HepG2 (cell line): ENCODE results near the gene ST8SIA3. TPM values are rescaled to one million over a fixed set of nuclear protein-coding genes. Genes with fewer than 3 reads are reported as not detected.

Source experiments
- ATAC-seq: fragments of 200-7000 bp; cut with Tn5 transposase; 3 replicates; pipeline ENCODE4 v1.9.1; 2020; ENCODE audit warnings: mild to moderate bottlenecking, moderate library complexity
- BruUV-seq: library from RNA; stranded (reverse); fragments of 400-500 nt; replicated peaks from 2 replicates; lab custom pipeline; 2021; lab: Mats Ljungman, UMichigan
- CTCF ChIA-PET: fragments of 300-600 bp; formaldehyde crosslinking; extraction: SDS; loops from one replicate; lab custom pipeline; 2021; ENCODE audit warnings: low total read pairs, inconsistent platforms, low intra/inter-chr PET ratio; lab: Yijun Ruan, JAX
- POLR2A ChIA-PET: fragments of 350-600 bp; sonication (Branson Sonifier 250); formaldehyde crosslinking; loops from one replicate; lab custom pipeline; 2020; ENCODE audit warnings: antibody characterized with exemption, inconsistent platforms; lab: Yijun Ruan, JAX
- DNase-seq: peaks from one replicate; pipeline ENCODE4 v3.0.0-alpha.2; 2015; ENCODE audit warnings: low spot score
- FAIRE-seq: peaks from 3 replicates; lab custom pipeline; 2011; peaks lifted over from hg19 to GRCh38; lab: Jason Lieb, UNC
- H2AFZ ChIP-seq: one replicate; pipeline ENCODE4 v1.6.1; 2011; ENCODE audit warnings: low read length, inconsistent platforms
- H3K27ac ChIP-seq: fragments of 300-600 bp; 3 replicates; pipeline ENCODE4 v1.8.0; 2011; ENCODE audit warnings: mixed run types, mild to moderate bottlenecking, mixed read lengths, low read length, inconsistent platforms; ENCODE audit not compliant: insufficient read depth; ENCODE audit errors: extremely low read length
- H3K27me3 ChIP-seq, 2 experiments: fragments of 200-600 bp in 1 of 2; 2 replicates in 1 of 2; 3 replicates in 1 of 2; pipeline versions ENCODE4 v1.6.0 to v1.8.0; 2011; ENCODE audit warnings: low read length in 2 of 2, mild to moderate bottlenecking in 2 of 2, moderate library complexity in 2 of 2, inconsistent platforms in 1 of 2; ENCODE audit not compliant: insufficient read depth in 2 of 2, control insufficient read depth in 1 of 2
- H3K36me3 ChIP-seq, 2 experiments: fragments of 200-600 bp in 1 of 2; replicated peaks in 1 of 2; 2 replicates in 1 of 2; 3 replicates in 1 of 2; pipeline versions ENCODE4 v1.5.1 to v1.8.0; 2011; ENCODE audit warnings: low read length in 2 of 2, inconsistent platforms in 1 of 2; ENCODE audit not compliant: insufficient read depth in 2 of 2, control insufficient read depth in 1 of 2
- H3K4me1 ChIP-seq: 2 replicates; pipeline ENCODE4 v1.5.1; 2012; ENCODE audit warnings: low read length, inconsistent platforms; ENCODE audit not compliant: insufficient read depth
- H3K4me2 ChIP-seq: 2 replicates; pipeline ENCODE4 v1.6.0; 2011; ENCODE audit warnings: low read depth, low read length, inconsistent platforms
- H3K4me3 ChIP-seq, 3 experiments: fragments of 200-600 bp in 1 of 3; sonication (generic), shearing (Covaris generic) in 1 of 3; replicated peaks in 1 of 3; 2 replicates each; pipeline ENCODE4 v1.5.1; 2011 to 2016; ENCODE audit warnings: low read length in 3 of 3, inconsistent platforms in 2 of 3, low read depth in 2 of 3, mild to moderate bottlenecking in 2 of 3, control low read depth in 1 of 3, mixed read lengths in 1 of 3; ENCODE audit not compliant: insufficient read depth in 1 of 3
- H3K79me2 ChIP-seq: one replicate; pipeline ENCODE4 v1.6.1; 2011; ENCODE audit warnings: low read length, inconsistent platforms; ENCODE audit not compliant: insufficient read depth
- H3K9ac ChIP-seq: 2 replicates; pipeline ENCODE4 v1.6.0; 2011; ENCODE audit warnings: mild to moderate bottlenecking, low read depth, low read length, inconsistent platforms; ENCODE audit not compliant: insufficient read depth
- H3K9me3 ChIP-seq: 2 replicates; pipeline ENCODE4 v1.5.1; 2012; ENCODE audit warnings: mild to moderate bottlenecking, low read length
- H4K20me1 ChIP-seq: 2 replicates; pipeline ENCODE4 v1.6.0; 2011; ENCODE audit warnings: inconsistent platforms, mild to moderate bottlenecking, low read length, moderate library complexity; ENCODE audit not compliant: insufficient read depth
- ATM ChIP-seq: fragments of 450-650 bp; IDR thresholded peaks from 2 replicates; pipeline ENCODE4 v1.7.1; 2017; ENCODE audit warnings: mild to moderate bottlenecking, borderline replicate concordance
- MAFK ChIP-seq, 2 experiments: IDR thresholded peaks in 1 of 2; conservative IDR thresholded peaks in 1 of 2; 2 replicates each; pipeline ENCODE4 v1.6.1; 2011; ENCODE audit warnings: improper control_type of control experiment in 2 of 2, low read length in 2 of 2
- MZF1 ChIP-seq: sonication (generic); formaldehyde crosslinking; IDR thresholded peaks from 2 replicates; pipeline ENCODE4 v1.8.1; 2023; ENCODE audit warnings: mild to moderate bottlenecking, missing genetic modification reagents, borderline replicate concordance
- PRMT3 ChIP-seq: sonication (generic); formaldehyde crosslinking; IDR thresholded peaks from 2 replicates; pipeline ENCODE4 v1.8.1; 2022; ENCODE audit warnings: low read depth, mild to moderate bottlenecking, moderate library complexity, missing genetic modification reagents, borderline replicate concordance
- ZNF138 ChIP-seq: sonication (generic); formaldehyde crosslinking; IDR thresholded peaks from 2 replicates; pipeline ENCODE4 v1.5.0; 2020; ENCODE audit warnings: mild to moderate bottlenecking, low read depth, missing genetic modification reagents
- ZNF326 ChIP-seq: sonication (generic); formaldehyde crosslinking; IDR thresholded peaks from 2 replicates; pipeline ENCODE4 v1.4.0; 2020; ENCODE audit warnings: missing genetic modification reagents, borderline replicate concordance
- ZNF430 ChIP-seq: sonication (generic); formaldehyde crosslinking; IDR thresholded peaks from 2 replicates; pipeline ENCODE4 v1.9.0; 2021; ENCODE audit warnings: mild to moderate bottlenecking, missing genetic modification reagents
- ZNF557 ChIP-seq: sonication (generic); formaldehyde crosslinking; IDR thresholded peaks from 2 replicates; pipeline ENCODE4 v1.4.0; 2020; ENCODE audit warnings: missing genetic modification reagents
- ZNF572 ChIP-seq: sonication (generic); formaldehyde crosslinking; IDR thresholded peaks from 2 replicates; pipeline ENCODE4 v1.5.1; 2020; ENCODE audit warnings: mild to moderate bottlenecking, missing genetic modification reagents
- ZNF761 ChIP-seq: sonication (generic); formaldehyde crosslinking; conservative IDR thresholded peaks from 2 replicates; pipeline ENCODE4 v1.4.0; 2020; ENCODE audit warnings: mild to moderate bottlenecking, missing genetic modification reagents
- ZSCAN25 ChIP-seq: sonication (generic); formaldehyde crosslinking; IDR thresholded peaks from 2 replicates; pipeline ENCODE4 v1.8.0; 2022; ENCODE audit warnings: mild to moderate bottlenecking, missing genetic modification reagents
- WGBS: methylation state at CpG from one replicate; pipeline ENCODE4 v1.1.6; 2017; ENCODE audit warnings: low lambda C conversion rate; 5-methylcytosine and 5-hydroxymethylcytosine counted together
- in situ Hi-C: cut with HindIII; loops from 2 replicates; pipeline ENCODE4 v1.10.0; 2017; ENCODE audit warnings: low pct_unique_long_range_greater_than_20kb; ENCODE audit not compliant: extremely low pct_ligation_motif_present
- intact Hi-C: fragments of 100-400 bp; cut with micrococcal nuclease; formaldehyde crosslinking; loops from one replicate; pipeline ENCODE4 v1.10.0; 2022; ENCODE audit not compliant: unreplicated experiment
- polyA plus RNA-seq, 8 experiments: library from polyadenylated mRNA; depleted of rRNA in 3 of 8; stranded (reverse) in 7 of 8; unstranded in 1 of 8; fragments of >200 nt; fragmentation: Illumina TruSeq in 4 of 8; extraction: Trizol in 4 of 8; gene quantifications; 2 replicates each; pipeline versions ENCODE4 v1.2.1 to v1.2.3, GENCODE V29; 2011 to 2016; ENCODE audit warnings: low read depth in 4 of 8, missing spikeins in 1 of 8, mixed read lengths in 1 of 8; ENCODE audit not compliant: insufficient read depth in 1 of 8
- total RNA-seq, 5 experiments: library from RNA; depleted of rRNA; stranded (reverse); fragments of >200 nt; fragmentation: Illumina TruSeq; extraction: Trizol; gene quantifications; 2 replicates each; pipeline ENCODE4 v1.2.3, GENCODE V29; 2016; ENCODE audit warnings: low read depth in 1 of 5
- TF ChIP-seq, protein P1 (sequence below): sonication (generic); formaldehyde crosslinking; IDR thresholded peaks from 2 replicates; pipeline ENCODE4 v1.5.0; 2020; ENCODE audit warnings: mild to moderate bottlenecking, missing genetic modification reagents, moderate library complexity

The ST8SIA3 gene
- total and polyA plus RNA-seq, 2 of the 13 experiments (the other 11 are each of a cell fraction or from before 2014, with no cell fraction given), result not detected

DNA sequence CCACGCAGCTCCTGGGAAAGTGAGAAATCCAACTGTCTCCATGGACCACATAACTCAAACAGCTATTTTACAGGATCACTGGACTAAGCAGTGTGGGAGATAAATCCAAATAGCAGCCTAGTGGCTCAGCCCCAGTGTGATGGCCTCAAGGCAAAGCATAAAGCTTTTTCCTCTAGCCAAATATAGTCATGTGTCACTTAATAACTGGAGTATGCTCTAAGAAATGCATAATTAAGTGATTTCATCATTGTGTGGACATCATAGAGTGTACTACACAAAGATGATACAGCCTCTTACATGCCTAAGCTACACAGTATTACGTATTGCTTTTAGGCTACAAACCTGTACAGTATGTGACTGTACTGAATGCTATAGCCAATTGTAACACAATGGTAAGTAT lies 31.8 kb upstream of the ST8SIA3 start:
- ATAC-seq (no peak), FAIRE-seq (no peak), DNase-seq (no peak)
- no peaks in the 10 kb centered on the region for H3K9me3 ChIP-seq
- H3K4me3 ChIP-seq, result no peak overlapping the region
- H3K9ac ChIP-seq, result no peak overlapping the region
- no peaks in the 10 kb centered on the region for H3K4me1 ChIP-seq
- POLR2A ChIA-PET, result no interaction called here
- H3K27me3 ChIP-seq, result peaks cover 0 to 1% of the 10 kb centered on the region in 2 experiments; a peak in 3 of 5 replicates
- intact Hi-C loops (no loop called here), in situ Hi-C loops (no loop called here)
- H4K20me1 ChIP-seq, result no peaks in the 10 kb centered on the region
- no peak for TF ChIP-seq MZF1
- TF ChIP-seq ZNF430 (CRISPR knock-in tag), result no peak
- no peak for TF ChIP-seq ZNF557 (CRISPR knock-in tag)
- TF ChIP-seq, protein P1, sequence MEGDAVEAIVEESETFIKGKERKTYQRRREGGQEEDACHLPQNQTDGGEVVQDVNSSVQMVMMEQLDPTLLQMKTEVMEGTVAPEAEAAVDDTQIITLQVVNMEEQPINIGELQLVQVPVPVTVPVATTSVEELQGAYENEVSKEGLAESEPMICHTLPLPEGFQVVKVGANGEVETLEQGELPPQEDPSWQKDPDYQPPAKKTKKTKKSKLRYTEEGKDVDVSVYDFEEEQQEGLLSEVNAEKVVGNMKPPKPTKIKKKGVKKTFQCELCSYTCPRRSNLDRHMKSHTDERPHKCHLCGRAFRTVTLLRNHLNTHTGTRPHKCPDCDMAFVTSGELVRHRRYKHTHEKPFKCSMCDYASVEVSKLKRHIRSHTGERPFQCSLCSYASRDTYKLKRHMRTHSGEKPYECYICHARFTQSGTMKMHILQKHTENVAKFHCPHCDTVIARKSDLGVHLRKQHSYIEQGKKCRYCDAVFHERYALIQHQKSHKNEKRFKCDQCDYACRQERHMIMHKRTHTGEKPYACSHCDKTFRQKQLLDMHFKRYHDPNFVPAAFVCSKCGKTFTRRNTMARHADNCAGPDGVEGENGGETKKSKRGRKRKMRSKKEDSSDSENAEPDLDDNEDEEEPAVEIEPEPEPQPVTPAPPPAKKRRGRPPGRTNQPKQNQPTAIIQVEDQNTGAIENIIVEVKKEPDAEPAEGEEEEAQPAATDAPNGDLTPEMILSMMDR (CRISPR knock-in tag), result no peak
- TF ChIP-seq ZSCAN25, result no peak
- no peak for TF ChIP-seq ZNF138 (CRISPR knock-in tag)
- TF ChIP-seq MAFK (conservative IDR thresholded peaks at IDR 0.05 in 1 of 2, IDR thresholded peaks at IDR 0.05 in 1 of 2; ENCODE audit: low read length in 2 of 2), result no peak
- TF ChIP-seq ZNF572 (CRISPR knock-in tag), result no peak
- no peak for TF ChIP-seq ATM
- TF ChIP-seq PRMT3, result no peak
- no peak for TF ChIP-seq ZNF326 (CRISPR knock-in tag)
- TF ChIP-seq ZNF761 (CRISPR knock-in tag), result no peak
- H2AFZ ChIP-seq, result no peak overlapping the region
- WGBS, result 12% methylated on average over 2 of the region's 2 CpGs
- no peaks in the 10 kb centered on the region for H3K36me3 ChIP-seq
- H3K27ac ChIP-seq, result no peak overlapping the region
- CTCF ChIA-PET, result no interaction called here
- no peak overlapping the region for H3K4me2 ChIP-seq
- H3K79me2 ChIP-seq, result no peaks in the 10 kb centered on the region
- no TSS peak for BruUV-seq
